TTC549 (cell line): ENCODE results near the gene PEF1.

Experiments used
- FAIRE-seq: peaks from 2 replicates; lab custom pipeline; 2012; peaks lifted over from hg19 to GRCh38; lab: Jason Lieb, UNC

The PEF1 gene

DNA sequence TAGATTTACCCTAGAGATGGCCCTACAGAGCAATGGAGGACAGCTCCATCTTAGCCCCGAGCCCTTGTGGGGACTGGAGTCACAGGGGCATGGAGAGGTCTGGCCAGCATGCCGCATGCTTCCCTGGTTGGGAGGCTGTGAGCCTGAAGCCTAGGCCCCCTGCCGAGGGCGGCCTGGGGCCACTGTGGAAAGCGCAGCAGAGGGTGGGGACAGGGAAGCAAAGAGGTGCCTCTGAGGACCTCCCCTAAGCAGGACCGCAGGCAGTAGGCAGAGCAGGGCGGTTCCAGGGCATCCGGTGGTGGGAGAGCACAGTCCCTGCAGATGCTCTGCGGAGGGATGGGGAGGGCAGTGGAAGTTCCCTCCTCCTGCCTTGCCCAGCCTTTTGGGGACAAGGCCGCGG lies 26.5 kb upstream of the PEF1 start:
- FAIRE-seq = no peak

DNA sequence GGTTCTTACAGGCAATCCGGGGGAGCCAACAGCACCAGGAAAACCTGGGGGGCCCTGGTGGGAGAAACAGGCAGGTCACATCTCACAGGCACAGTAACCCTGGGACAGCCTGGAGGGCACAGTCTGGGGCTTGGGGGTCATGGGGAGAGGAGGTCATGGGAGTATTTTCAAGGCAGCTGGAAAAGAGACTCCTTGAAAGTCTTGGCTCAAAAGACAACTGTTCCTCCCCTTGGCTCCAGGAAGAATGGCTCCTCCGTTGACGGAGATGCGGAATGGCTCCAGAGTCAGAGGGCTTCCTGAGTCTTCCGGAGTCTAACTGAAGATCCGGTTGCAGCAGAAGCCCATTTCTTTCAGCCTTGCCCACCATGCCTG lies 25.9 kb upstream of the PEF1 start:
- no peak for FAIRE-seq

DNA sequence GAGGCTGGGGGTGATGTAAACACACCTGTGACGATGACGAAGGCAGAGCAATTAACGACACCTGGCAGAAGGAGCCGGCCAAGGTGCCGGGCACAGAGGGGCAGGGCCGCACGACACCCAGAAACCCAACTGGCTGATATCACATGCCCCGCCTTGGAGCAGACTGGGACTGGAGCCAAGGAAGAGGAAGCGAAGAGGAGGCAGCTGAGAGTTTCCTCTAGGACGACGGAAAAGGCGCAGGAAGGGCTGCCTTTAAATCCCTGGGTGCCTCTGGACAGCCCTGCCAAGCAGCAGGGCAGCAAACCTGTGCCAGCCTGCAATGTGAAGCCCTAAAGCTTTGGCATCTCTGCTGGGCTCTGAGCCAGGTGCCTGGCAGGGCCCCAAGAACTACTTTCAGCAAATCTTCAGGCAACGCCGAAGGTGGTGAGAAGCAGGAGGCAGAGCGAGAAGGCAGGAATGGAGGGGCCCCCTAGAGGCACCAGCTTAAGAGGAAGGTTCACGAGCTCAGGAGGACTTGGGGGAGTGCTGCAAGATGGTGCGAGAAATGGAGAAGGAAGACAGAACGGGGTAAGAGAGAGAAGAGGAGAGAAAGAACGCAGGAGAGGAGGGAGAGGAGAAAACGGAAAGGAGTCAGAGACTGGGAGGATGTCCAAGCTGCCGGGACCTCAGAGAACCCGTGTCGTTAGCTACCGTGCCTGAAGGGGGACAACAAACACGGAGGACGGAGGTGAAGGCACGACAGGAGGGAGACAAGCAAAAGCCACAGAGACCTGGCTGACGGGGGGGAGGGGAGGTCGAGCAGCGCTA lies 25.3 kb upstream of the PEF1 start:
- FAIRE-seq = no peak

DNA sequence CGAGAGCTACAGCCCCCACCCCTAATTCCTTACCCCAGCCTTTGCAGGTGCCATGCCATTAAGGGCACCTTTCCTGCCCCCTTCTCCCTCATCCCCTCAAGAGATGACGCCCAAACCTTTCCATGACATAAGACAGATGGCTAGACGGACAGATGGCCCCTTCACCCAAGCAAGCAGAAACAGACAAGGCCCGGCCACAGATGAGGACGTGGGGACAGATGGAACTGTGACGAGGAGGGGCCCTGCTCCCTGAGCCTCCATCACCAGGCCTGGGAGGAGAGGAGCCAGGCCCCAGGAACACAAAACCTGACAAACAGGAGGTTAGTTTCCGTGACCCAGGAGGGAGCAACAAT lies 24.7 kb upstream of the PEF1 start:
- FAIRE-seq = no peak

DNA sequence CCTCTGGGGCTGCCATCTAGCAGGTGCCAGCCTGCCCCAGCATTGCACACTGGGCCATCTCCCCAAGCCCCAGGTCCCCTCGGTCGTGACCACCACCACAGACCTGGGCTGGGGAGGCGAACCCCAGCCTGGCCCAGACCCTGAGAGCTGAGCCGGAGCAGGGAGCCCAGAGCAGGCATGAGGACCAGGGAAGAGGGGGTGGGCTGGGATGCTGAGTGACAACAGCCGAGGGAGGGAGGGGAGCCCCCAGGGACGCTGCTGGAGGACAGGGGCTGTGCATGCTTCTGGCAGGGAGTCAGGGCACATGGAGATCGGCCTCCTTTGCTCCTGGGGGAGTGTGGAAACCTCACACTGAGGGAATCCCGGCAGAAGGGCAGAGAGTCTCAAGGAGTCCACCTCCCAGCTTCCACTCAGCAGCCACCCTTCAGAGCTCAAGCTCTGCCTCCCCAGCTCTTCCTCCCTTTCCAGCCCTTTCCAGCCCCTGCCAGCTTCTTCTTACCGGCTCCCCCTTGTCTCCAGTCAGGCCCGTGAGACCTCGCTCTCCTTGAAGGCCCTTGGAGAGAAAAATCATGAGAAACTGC lies 23.7 kb upstream of the PEF1 start:
- no peak for FAIRE-seq

DNA sequence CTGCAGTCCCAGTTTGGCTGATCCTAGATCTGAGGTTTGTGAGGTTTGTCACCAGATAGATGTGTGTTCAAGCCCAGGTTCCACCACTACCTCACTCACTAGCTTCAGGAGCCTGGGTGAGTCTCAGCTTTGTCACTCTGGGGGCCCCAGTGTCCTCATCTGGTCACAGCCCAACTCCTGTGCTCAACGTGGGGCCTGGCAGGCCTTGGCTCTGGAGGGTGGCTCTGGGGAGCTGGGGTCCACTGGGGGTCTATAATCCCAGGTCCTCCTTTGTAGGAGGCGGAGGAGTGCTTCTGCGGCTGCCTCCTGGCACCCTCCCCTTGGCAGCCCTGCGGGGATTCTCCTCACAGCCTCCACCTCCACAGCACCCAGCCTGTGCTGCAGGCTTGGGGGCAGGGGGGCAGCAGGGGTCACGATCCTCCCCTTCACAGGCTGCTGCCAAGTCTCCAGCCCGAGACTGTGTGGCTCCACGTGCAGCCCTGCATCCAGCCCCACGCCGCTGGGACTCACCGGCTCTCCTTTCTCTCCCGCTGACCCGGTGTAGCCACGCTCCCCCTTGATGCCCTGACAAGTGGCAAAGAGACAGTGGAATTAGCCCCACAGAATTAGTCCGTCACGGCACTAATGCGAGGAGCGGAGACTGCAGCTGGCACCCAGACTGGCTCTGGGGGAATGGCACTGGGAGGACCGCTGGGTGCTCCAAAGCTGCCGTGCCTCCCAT lies 22.5 kb upstream of the PEF1 start:
- no peak for FAIRE-seq

DNA sequence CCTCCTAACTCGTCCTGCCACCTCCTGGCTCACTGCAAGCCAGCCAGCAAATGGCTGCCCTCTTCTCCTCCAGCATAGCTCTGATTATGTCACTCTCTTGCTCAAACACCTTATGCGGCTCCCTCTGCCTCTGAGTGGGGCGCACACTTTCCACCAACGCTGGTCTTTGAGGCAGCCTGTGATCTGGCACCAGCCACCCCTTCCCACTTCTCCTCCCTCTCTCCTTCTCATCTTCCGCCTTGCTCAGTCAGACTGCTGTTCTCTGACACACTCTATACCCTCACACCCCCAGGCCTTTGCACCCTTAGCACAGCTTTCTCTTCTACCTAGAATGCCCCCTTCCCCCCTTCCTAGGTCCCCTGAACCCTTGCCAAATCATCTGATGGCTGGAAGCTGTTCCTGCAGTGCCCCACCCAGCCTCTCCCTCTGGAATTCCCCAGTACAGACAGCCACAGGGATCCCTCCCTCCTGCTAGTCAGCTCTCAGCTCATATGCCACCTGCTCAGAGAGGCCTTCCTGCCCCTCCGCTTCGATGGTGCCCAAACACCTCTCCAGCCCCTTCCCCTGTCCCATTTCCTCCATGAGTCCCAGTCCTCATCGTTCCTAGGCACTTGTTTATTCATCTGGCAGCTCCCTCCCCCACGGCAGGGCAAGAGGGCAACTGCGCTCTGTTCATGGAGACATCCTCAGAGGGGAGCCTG lies 21.7 kb upstream of the PEF1 start:
- no peak for FAIRE-seq

DNA sequence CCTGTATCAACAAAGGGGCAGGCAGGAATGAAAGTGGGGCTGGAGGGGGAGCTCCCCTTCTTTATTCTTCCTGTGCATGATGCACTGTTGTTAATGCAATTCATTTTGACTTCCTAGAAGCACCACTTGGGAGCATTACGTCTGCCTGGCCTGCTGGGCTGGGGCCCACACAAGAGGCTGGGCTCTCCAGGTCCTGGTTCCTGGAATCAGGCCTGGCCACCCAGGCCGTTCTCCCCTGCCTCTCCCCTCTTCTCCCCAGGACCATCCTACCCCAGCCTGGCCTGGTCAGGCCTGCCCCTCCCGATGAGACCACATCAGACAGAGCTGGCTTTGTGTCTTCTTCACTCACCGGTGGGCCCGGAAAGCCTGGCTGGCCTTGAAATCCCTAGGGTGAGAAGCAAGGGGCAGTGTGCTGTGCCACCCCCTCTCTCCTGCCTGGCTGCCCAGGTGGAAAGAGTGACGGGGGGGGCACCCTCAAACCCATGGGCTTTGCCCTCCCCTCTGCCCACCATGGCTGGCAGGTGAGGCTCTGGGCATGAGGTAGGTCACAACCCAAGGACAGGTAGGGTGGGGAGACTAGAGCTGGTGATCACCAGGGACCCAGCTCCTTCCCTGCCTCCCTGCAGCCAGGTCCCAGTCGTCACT lies 20.7 kb upstream of the PEF1 start:
- FAIRE-seq = no peak

DNA sequence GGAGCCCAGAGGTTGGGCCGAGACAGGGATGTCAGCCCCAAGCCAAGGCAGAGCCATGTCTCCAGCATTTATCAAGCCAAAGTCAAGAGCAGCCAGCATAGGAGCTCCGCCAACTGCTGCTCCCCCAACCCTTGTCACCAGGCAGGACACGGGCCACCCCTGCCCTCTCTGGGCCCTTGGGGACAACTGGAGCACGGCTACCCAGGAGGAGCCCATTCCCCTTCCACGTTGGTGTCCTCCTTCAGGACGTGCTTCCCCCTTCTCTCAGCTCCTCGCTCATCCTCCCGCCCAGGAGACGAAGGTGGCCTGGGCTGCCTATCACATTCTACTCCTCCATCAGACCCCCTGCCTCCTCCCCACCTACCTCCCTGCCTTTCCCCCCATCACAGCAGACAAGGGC lies 19.9 kb upstream of the PEF1 start:
- no peak for FAIRE-seq

DNA sequence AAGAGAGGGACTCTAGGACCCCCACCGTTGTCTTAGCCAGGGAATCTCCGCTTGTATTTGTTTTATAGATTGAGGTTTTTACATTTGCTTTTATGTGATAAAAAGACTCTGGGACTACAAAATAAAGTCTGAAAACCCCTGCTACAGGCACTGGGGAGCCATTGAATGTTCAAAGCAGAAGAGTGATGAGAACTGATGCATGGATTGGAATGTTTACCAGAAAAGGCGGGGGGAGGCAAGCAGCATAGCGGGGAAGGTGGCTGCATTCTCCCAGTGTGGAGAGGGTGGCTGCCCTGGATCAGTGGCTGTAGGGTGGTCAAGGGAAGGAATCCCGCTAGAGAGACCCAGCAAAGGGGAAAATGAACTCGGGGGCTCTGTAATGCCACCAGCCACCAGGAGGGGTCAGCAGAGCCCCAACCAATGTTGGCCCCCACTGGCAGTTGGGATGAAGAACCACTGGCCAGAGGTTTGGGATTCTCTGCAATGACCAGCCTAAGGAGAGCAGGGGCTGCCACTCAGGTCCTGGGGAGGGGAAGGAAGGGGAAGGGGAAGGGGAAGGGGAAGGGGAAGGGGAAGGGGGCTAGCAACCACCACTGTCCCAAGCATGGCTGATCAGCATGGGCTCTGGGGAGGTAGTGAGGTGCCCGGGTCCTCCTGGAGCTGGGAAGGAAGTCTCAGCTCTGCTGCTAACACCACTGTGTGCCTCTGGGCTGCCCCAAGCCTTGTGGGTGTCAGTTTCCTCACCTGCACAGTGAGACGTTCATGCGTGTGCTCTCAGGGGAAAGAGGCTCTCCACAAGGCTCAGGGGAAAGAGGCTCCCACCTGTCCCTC lies 19.2 kb upstream of the PEF1 start:
- no peak for FAIRE-seq

DNA sequence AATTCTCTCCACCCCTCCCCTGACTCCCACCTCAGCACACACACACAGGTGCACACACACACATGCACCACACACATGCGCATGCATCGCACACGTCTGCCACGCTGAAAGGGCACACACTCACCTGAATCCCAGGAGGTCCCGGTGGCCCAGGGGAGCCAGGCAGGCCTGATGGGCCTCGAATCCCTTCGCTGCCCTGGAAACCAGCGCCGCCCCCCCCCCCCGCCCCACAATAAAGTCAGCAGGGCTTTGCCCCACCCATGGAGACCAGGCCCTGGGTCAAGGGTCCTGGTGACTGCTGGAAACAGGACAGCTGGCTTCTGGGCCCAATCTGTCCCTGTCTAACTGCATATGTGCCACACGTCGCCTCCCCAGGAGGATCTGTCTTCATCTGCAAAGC lies 17.8 kb upstream of the PEF1 start:
- no peak for FAIRE-seq

DNA sequence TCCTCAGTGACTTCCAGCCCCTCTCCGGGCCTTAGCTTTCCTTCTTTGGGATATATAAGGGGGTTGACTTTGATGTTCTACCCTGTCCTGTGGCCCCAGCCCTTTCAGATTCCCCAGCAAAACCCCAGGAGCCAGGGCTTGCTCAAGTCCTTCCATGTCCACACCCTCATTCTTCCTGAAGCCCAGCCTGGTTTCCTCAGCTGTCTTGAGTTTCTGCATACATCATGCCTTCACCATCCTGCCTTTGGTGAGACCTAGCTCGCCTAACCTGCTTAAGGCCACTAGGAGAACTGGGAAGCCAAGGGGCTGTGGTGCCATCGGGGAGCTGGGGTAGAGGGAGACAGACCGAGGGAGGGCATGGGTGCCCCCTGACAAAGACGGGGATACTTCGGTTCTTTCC lies 17.2 kb upstream of the PEF1 start:
- no peak for FAIRE-seq

DNA sequence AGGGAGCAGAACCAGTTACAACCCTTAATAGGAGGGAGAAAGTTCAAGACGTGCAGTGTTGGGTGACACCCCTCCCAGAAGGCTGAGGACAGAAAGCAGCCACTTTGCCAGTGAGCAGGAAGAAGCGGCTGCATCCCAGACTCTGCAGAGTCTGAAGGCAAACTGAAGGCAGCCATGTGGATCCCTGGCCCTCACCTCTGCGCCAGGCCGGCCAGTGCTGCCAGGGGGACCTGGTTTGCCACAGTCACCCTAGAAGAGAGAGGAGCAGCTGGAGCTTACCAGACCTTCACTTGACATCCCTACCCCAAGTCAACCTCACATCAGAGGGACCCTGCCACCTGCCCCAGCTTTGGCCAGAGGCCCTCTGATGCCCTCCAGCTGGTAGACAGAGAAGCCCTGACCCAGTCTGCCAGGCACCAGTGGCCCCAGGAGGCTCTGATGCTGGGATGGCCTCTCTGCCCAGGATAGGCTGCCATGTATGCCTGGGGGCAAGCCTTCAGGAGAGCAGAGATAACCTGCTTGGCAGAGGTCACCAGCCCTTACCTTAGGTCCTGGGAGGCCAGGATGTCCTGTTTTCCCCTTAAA lies 16.3 kb upstream of the PEF1 start:
- no peak for FAIRE-seq

DNA sequence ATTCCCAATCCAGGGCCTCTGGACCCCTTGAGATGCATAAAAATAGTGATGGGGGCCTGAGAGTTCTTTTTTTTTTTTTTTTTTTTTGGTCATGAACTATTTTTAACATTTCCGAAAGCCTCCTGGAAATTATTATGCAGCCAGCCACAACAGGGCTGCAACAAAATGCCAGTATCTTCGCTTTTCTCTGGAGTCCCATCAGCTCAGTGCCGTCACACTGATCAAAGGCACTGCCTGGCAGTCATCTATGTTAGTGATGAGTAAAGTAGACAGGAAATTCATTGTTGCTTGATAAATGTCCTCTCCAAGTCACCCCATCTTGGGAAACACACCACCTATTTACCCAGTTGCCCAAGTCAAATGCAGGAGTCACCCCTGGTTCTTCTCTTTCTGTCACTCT lies 15.2 kb upstream of the PEF1 start:
- no peak for FAIRE-seq

DNA sequence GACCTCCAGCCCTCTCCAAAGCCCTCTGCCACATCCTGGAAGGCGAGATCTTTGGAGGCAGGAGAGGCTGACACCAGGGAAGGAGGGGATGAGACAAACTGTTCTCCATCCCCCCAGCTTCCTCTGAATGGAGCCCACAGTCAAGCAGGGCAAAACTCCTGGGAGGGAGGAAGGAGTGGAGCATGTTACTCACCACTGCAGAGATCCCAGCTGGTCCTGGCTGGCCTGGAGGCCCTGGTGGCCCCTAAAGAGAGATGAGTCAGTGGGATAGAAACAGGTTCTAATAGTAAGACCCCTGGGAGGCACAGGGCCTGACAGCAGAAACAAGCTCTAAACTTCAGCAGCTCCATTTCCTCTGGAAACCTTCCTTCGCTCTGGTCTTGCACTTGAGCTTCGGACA lies 14.0 kb upstream of the PEF1 start:
- FAIRE-seq = no peak

DNA sequence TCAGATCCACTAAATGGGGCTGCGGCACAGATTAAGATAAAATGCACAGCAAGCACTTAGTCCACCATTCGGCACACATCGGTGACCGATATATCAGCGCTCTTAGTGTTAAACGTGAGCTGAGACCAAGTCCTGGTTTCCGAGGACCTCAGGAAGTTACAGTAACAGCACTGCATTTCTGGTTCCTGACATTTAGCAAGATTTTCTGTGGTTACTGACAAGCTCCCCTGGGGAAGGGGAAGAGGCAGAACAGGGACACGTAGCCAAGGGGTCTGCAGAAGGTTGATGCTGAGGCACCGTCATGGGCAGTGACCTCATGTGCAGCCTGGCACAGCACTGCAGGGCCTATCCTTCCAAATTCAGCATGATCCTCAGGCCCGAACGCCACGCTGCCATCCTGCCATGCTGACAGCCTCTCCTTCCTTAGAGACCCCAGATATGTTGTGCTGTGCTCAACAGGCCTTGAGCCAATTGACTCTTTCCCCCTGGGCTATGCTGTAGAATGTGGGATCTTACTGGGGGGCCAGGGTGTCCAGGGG lies 13.4 kb upstream of the PEF1 start:
- no peak for FAIRE-seq

DNA sequence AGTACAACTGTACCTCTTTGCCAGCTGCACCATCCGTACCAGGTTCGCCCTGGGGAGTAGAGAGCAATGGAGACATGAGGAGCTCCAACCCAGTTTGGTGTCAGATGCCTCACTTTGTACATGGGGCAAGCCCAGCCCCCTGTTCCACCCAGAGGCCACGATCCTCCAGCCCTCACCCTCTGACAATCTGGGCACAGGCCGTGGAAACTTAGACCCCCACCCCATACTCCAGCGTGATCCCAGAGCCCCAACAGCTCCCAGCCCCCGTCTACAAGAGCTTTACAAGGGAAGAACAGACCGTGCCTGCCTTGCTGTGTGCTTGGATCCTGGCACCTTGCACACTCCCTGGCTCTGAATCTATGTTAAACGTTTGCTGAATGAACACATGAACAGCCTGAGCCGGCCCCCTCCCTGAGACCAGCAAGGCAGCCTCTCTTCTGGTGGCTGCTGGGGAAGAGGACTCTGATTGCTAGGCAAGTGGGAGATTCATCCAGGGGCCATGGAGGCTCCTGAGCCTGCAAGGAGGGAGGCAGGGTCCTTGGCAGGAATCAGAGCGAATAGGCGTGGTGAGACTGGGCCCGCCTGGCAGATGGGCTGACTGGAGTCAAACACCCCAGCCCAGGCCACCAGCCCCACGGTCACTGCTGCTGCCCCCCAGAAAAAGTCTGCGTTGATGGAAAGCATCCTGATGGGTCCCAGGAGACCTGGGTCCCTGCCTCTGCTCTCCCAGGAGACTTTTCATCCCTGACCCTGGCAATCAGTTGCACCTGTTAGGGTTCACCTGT lies 12.5 kb upstream of the PEF1 start:
- no peak for FAIRE-seq

DNA sequence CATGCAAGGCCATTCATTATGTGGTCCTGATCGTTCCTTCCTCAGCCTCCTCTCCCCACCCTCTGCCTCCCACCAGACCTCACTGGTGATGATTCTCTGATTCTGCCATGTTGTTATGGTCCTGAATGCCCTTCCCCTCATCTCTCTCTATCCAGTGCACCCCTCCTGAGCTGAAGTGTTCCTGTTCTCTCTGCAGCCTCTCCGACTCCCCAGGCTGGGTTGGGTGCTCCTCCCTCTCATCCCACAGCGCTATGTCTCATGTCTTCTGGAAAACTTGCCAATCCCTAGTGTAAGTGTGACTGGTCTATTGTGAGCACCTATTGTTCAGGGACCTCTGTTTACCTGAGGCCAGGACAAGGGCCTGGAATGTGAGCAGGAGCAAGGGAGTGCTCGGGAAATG lies 11.1 kb upstream of the PEF1 start:
- FAIRE-seq = no peak

DNA sequence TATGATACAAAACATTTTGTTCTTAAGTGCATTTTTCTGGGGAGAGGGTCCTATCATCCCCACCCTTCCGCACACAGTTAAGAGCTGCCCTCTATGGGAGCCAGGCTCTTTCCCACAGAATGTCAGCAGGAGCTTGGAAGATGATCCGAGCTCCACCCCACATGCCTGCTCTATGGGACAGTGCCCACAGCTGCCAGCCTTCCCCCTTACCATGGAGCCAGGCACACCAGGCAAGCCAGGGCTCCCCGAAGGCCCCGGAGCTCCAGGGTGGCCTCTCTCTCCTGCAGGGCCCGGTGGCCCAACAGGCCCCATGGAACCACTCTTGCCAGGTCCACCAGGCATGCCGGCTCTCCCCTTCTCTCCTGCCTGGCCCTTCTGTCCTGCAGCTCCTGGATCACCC lies 10.4 kb upstream of the PEF1 start:
- no peak for FAIRE-seq

DNA sequence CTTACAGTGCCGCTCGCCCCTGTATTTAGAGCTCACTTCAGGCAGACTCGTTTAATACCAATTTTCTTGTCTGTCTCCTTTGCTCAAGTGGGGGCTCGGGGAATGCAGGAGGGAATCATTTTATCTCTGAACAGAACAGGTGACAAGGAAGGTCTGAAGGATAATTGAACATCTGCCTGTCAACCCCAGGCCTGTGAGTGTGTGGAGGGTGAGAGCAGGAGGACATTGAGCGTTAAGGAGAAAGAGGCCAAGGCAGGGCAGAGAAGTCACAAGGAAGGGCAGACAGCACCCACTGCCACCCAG lies 9.7 kb upstream of the PEF1 start:
- FAIRE-seq = no peak
